ENCODE measurements around the gene CXXC1.
"Not testable (repeated sequence)": the region's sequence is repeated elsewhere in the genome, so short reads cannot be mapped to it uniquely, and the experiment has no call there.

Gene CXXC1

GRCh38 chr18:50311650-50312049 is 24.2 kb upstream of the CXXC1 start:
- TF ChIP-seq CTCF (IDR thresholded peaks at IDR 0.05; ENCODE audit: unreplicated experiment in 3 of 3): no peak
- Mint-ChIP-seq H3K36me3 (ENCODE audit: low read depth) (no peaks in the 10 kb centered on the region), H3K4me3 (no peak overlapping the region), H3K27me3 (ENCODE audit: low read depth) (peaks cover 3% of the 10 kb centered on the region), H3K27ac (peak overlapping the region in 2 of 3 experiments; percentile 25 to 48), H3K4me1 (no peaks in the 10 kb centered on the region), H3K9me3 (no peaks in the 10 kb centered on the region)

- H3K27ac Mint-ChIP-seq: no peak overlapping the region
- peak overlapping the region in 1 of 3 experiments; percentile 21 for H3K4me3 Mint-ChIP-seq
- no peaks in the 10 kb centered on the region for H3K4me1 Mint-ChIP-seq
- peaks cover 5% of the 10 kb centered on the region for H3K9me3 Mint-ChIP-seq
- peaks cover 3% of the 10 kb centered on the region for H3K27me3 Mint-ChIP-seq (ENCODE audit: low read depth)
- TF ChIP-seq CTCF (IDR thresholded peaks at IDR 0.05; ENCODE audit: unreplicated experiment in 3 of 3): no peak
- H3K36me3 Mint-ChIP-seq (ENCODE audit: low read depth): no peaks in the 10 kb centered on the region
These were observed 22.6 kb upstream of the CXXC1 start for GRCh38 chr18:50310080-50310479.

- H3K36me3 Mint-ChIP-seq (ENCODE audit: low read depth); H3K4me1 Mint-ChIP-seq; H3K4me3 Mint-ChIP-seq; H3K9me3 Mint-ChIP-seq; H3K27ac Mint-ChIP-seq; H3K27me3 Mint-ChIP-seq (ENCODE audit: low read depth): not testable (repeated sequence)
These were observed 21.4 kb upstream of the CXXC1 start for GRCh38 chr18:50308851-50309250.

GRCh38 chr18:50307738-50308470 is 20.4 kb upstream of the CXXC1 start:
- peaks cover 5% of the 10 kb centered on the region for H3K27me3 Mint-ChIP-seq (ENCODE audit: low read depth)

GRCh38 chr18:50307400-50307737 is 19.9 kb upstream of the CXXC1 start:
- peak overlapping the region; percentile 83 to 89 (median 86) for H3K4me3 Mint-ChIP-seq
- peaks cover 7% of the 10 kb centered on the region for H3K27me3 Mint-ChIP-seq (ENCODE audit: low read depth)
- H3K36me3 Mint-ChIP-seq (ENCODE audit: low read depth): no peaks in the 10 kb centered on the region
- H3K9me3 Mint-ChIP-seq: peaks cover 6% of the 10 kb centered on the region
- peak overlapping the region in 2 of 3 experiments; percentile 12 to 70 for H3K27ac Mint-ChIP-seq
- no peak for TF ChIP-seq CTCF (IDR thresholded peaks at IDR 0.05; ENCODE audit: unreplicated experiment in 3 of 3)
- H3K4me1 Mint-ChIP-seq: no peaks in the 10 kb centered on the region

More at GRCh38 chr18:50307738-50308470, 20.4 kb upstream of the CXXC1 start:
- peaks cover 6% of the 10 kb centered on the region for H3K9me3 Mint-ChIP-seq
- H3K4me3 Mint-ChIP-seq: peak overlapping the region; percentile 83 to 89 (median 86)
- peak overlapping the region in 2 of 3 experiments; percentile 12 to 70 for H3K27ac Mint-ChIP-seq
- H3K4me1 Mint-ChIP-seq: no peaks in the 10 kb centered on the region
- no peaks in the 10 kb centered on the region for H3K36me3 Mint-ChIP-seq (ENCODE audit: low read depth)
- TF ChIP-seq CTCF (IDR thresholded peaks at IDR 0.05; ENCODE audit: unreplicated experiment in 3 of 3): no peak

- peaks cover 7% of the 10 kb centered on the region for H3K27me3 Mint-ChIP-seq (ENCODE audit: low read depth)
- H3K4me1 Mint-ChIP-seq: no peaks in the 10 kb centered on the region
- H3K4me3 Mint-ChIP-seq: peak overlapping the region; percentile 79 to 89 (median 83)
- H3K27ac Mint-ChIP-seq: no peak overlapping the region
- H3K9me3 Mint-ChIP-seq: peaks cover 6% of the 10 kb centered on the region
- no peak for TF ChIP-seq CTCF (IDR thresholded peaks at IDR 0.05; ENCODE audit: unreplicated experiment in 3 of 3)
- H3K36me3 Mint-ChIP-seq (ENCODE audit: low read depth): no peaks in the 10 kb centered on the region
These were observed 19.5 kb upstream of the CXXC1 start for GRCh38 chr18:50306944-50307343.
